ENCODE results near the gene SPARCL1.

- no peak for TF ChIP-seq CTCF (IDR thresholded peaks at IDR 0.05; ENCODE audit: low read length)
- no peak for TF ChIP-seq EZH2 (IDR thresholded peaks at IDR 0.05; ENCODE audit: borderline replicate concordance, low read length)
Measured at GRCh38 chr4:87521757-87522374, 7.3 kb downstream of the SPARCL1 start.

All from OCI-LY1 (cell line).